Measurements from ENCODE around the gene PTGIS. TPM values are rescaled to one million over a fixed set of nuclear protein-coding genes. Genes with fewer than 3 reads are reported as not detected.

PTGIS gene
- polyA plus RNA-seq, 2 of the 4 experiments (the other 2 are of a cell fraction), result 0.03 to 0.04 TPM

DNA sequence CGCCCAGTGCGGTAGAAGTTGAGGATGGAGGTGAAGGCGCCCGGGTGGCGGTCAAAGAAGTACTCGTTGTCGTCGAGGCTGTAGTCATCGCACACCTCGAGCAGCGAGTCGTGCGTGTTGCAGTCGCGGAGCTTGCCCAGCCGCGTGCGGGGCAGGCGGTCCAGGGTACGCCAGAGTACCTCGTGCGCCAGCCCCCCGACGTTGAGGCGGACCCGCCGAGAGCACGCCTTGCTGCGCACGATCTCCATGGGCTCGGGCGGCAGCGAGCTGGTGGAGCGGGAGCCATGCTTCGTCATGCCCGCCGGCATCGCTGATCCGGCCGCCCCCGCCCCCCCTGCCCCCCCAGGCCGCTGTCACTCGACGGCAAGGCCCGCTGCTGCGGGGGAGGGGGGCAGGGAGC lies 85.8 kb downstream of the PTGIS start:
- TF ChIP-seq, protein P1, sequence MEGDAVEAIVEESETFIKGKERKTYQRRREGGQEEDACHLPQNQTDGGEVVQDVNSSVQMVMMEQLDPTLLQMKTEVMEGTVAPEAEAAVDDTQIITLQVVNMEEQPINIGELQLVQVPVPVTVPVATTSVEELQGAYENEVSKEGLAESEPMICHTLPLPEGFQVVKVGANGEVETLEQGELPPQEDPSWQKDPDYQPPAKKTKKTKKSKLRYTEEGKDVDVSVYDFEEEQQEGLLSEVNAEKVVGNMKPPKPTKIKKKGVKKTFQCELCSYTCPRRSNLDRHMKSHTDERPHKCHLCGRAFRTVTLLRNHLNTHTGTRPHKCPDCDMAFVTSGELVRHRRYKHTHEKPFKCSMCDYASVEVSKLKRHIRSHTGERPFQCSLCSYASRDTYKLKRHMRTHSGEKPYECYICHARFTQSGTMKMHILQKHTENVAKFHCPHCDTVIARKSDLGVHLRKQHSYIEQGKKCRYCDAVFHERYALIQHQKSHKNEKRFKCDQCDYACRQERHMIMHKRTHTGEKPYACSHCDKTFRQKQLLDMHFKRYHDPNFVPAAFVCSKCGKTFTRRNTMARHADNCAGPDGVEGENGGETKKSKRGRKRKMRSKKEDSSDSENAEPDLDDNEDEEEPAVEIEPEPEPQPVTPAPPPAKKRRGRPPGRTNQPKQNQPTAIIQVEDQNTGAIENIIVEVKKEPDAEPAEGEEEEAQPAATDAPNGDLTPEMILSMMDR (IDR thresholded peaks at IDR 0.05), result no peak
- no peak for TF ChIP-seq CBX8 (IDR thresholded peaks at IDR 0.05)
- TF ChIP-seq CBX2 (IDR thresholded peaks at IDR 0.05; ENCODE audit: borderline replicate concordance, low read depth), result no peak
- no peak for TF ChIP-seq JUN (IDR thresholded peaks at IDR 0.05)
- TF ChIP-seq, protein P2, sequence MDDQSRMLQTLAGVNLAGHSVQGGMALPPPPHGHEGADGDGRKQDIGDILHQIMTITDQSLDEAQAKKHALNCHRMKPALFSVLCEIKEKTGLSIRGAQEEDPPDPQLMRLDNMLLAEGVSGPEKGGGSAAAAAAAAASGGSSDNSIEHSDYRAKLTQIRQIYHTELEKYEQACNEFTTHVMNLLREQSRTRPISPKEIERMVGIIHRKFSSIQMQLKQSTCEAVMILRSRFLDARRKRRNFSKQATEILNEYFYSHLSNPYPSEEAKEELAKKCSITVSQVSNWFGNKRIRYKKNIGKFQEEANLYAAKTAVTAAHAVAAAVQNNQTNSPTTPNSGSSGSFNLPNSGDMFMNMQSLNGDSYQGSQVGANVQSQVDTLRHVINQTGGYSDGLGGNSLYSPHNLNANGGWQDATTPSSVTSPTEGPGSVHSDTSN (IDR thresholded peaks at IDR 0.05), result no peak
- TF ChIP-seq FOSL2 (IDR thresholded peaks at IDR 0.05), result no peak
- TF ChIP-seq FOSL2 (CRISPR knock-in tag; IDR thresholded peaks at IDR 0.05), result no peak
- TF ChIP-seq NFE2L2 (conservative IDR thresholded peaks at IDR 0.05; ENCODE audit: low read length), result no peak
- TF ChIP-seq KDM5A (IDR thresholded peaks at IDR 0.05), result no peak
- TF ChIP-seq PHF8 (IDR thresholded peaks at IDR 0.05; ENCODE audit: borderline replicate concordance, low read depth), result no peak
- no peak for TF ChIP-seq KDM1A (IDR thresholded peaks at IDR 0.05; ENCODE audit: low read depth)
- no peak for TF ChIP-seq HOXA7 (CRISPR knock-in tag; IDR thresholded peaks at IDR 0.05)
- no peak for TF ChIP-seq MAFK (IDR thresholded peaks at IDR 0.05; ENCODE audit: partially characterized antibody)
- TF ChIP-seq POLR2AphosphoS2 (conservative IDR thresholded peaks at IDR 0.05; ENCODE audit: low read length), result no peak
- no peak for TF ChIP-seq CHD4 (IDR thresholded peaks at IDR 0.05; ENCODE audit: borderline replicate concordance)
- TF ChIP-seq, protein P3, sequence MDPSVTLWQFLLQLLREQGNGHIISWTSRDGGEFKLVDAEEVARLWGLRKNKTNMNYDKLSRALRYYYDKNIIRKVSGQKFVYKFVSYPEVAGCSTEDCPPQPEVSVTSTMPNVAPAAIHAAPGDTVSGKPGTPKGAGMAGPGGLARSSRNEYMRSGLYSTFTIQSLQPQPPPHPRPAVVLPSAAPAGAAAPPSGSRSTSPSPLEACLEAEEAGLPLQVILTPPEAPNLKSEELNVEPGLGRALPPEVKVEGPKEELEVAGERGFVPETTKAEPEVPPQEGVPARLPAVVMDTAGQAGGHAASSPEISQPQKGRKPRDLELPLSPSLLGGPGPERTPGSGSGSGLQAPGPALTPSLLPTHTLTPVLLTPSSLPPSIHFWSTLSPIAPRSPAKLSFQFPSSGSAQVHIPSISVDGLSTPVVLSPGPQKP (IDR thresholded peaks at IDR 0.05; ENCODE audit: low read depth, low read length), result no peak
- TF ChIP-seq JUNB (IDR thresholded peaks at IDR 0.05), result no peak
- H3K9me3 ChIP-seq, result no peaks in the 10 kb centered on the region
- no peak overlapping the region for H3K4me2 ChIP-seq
- H3K27ac ChIP-seq, result no peak overlapping the region
- no peak for DNase-seq (ENCODE audit: low read depth in 1 of 2, low spot score in 1 of 2)
- peaks cover 18% of the 10 kb centered on the region; the same call in 2 of the 3 replicates for H3K4me1 ChIP-seq
- ChIA-PET POLR2A (no interaction called here), CTCF (interaction anchor here (0.6 to 13.2 kb wide), 6 partner anchors 19 to 193 kb away, joined by 3 to 291 read pairs (median 4); no protein-coding TSS in a partner anchor)
- ATAC-seq, result no peak
- no peak for FAIRE-seq
- 90% methylated on average over 27 of the region's 46 CpGs for WGBS (ENCODE audit: missing lambda C conversion rate)
- H3K4me3 ChIP-seq, result no peak overlapping the region

DNA sequence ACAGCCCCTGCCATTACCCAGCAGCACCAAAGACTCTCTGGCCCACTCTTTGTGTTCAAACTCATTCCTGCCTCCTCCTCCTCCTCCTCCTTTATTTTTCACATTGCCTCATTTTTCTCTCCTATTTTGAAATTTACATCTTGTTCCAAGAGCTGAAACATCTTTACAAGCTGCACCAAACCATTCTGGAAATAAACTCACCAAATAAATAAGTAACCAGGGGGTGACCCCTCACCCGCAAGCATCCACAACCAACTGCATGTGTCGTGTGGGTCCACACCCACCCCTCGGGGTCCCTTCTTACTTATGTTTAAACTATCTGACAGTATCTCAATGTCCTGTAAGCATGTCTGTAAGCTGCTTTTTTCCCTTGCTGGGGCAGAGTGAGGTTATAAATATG lies 86.8 kb downstream of the PTGIS start:
- H3K9me3 ChIP-seq, result no peaks in the 10 kb centered on the region
- H3K27ac ChIP-seq, result no peak overlapping the region
- ChIA-PET POLR2A (no interaction called here), CTCF (interaction anchor here (8.0 to 13.2 kb wide), 2 partner anchors 20 to 147 kb away, joined by 175 to 291 read pairs; no protein-coding TSS in a partner anchor)
- ATAC-seq (no peak), DNase-seq (ENCODE audit: low read depth in 1 of 2, low spot score in 1 of 2) (no peak), FAIRE-seq (no peak)
- TF ChIP-seq, protein P4, sequence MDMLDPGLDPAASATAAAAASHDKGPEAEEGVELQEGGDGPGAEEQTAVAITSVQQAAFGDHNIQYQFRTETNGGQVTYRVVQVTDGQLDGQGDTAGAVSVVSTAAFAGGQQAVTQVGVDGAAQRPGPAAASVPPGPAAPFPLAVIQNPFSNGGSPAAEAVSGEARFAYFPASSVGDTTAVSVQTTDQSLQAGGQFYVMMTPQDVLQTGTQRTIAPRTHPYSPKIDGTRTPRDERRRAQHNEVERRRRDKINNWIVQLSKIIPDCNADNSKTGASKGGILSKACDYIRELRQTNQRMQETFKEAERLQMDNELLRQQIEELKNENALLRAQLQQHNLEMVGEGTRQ (IDR thresholded peaks at IDR 0.05), result no peak
- TF ChIP-seq CBX8 (IDR thresholded peaks at IDR 0.05) (no peak), KDM1A (IDR thresholded peaks at IDR 0.05; ENCODE audit: low read depth) (no peak), HEYL (CRISPR knock-in tag; IDR thresholded peaks at IDR 0.05) (no peak), ESRRA (IDR thresholded peaks at IDR 0.05; ENCODE audit: borderline replicate concordance, low read length) (no peak), RFX5 (IDR thresholded peaks at IDR 0.05) (no peak), HOXB13 (CRISPR knock-in tag; IDR thresholded peaks at IDR 0.05; ENCODE audit: low read depth) (no peak), EHMT2 (IDR thresholded peaks at IDR 0.05; ENCODE audit: low read depth) (no peak)
- TF ChIP-seq, protein P3 (IDR thresholded peaks at IDR 0.05; ENCODE audit: low read depth, low read length), result no peak
- TF ChIP-seq, protein P5, sequence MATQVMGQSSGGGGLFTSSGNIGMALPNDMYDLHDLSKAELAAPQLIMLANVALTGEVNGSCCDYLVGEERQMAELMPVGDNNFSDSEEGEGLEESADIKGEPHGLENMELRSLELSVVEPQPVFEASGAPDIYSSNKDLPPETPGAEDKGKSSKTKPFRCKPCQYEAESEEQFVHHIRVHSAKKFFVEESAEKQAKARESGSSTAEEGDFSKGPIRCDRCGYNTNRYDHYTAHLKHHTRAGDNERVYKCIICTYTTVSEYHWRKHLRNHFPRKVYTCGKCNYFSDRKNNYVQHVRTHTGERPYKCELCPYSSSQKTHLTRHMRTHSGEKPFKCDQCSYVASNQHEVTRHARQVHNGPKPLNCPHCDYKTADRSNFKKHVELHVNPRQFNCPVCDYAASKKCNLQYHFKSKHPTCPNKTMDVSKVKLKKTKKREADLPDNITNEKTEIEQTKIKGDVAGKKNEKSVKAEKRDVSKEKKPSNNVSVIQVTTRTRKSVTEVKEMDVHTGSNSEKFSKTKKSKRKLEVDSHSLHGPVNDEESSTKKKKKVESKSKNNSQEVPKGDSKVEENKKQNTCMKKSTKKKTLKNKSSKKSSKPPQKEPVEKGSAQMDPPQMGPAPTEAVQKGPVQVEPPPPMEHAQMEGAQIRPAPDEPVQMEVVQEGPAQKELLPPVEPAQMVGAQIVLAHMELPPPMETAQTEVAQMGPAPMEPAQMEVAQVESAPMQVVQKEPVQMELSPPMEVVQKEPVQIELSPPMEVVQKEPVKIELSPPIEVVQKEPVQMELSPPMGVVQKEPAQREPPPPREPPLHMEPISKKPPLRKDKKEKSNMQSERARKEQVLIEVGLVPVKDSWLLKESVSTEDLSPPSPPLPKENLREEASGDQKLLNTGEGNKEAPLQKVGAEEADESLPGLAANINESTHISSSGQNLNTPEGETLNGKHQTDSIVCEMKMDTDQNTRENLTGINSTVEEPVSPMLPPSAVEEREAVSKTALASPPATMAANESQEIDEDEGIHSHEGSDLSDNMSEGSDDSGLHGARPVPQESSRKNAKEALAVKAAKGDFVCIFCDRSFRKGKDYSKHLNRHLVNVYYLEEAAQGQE (IDR thresholded peaks at IDR 0.05), result no peak
- H3K4me2 ChIP-seq, result no peak overlapping the region
- 59% methylated on average over 3 of the region's 3 CpGs for WGBS (ENCODE audit: missing lambda C conversion rate)
- H3K4me3 ChIP-seq, result no peak overlapping the region
- peaks cover 18% of the 10 kb centered on the region; the same call in 2 of the 3 replicates for H3K4me1 ChIP-seq
